HEK293T (cell line): Measurements from ENCODE around the gene OR56A1.

ENCODE experiments used
- ARNT ChIP-seq: fragments of 450-650 bp; IDR thresholded peaks from 2 replicates; pipeline ENCODE4 v1.6.1; 2017; ENCODE audit warnings: mild to moderate bottlenecking
- BHLHE40 ChIP-seq: fragments of 450-650 bp; IDR thresholded peaks from 2 replicates; pipeline ENCODE4 v1.6.1; 2016; ENCODE audit warnings: mild to moderate bottlenecking, moderate library complexity, borderline replicate concordance
- CTBP1 ChIP-seq: fragments of 450-650 bp; IDR thresholded peaks from 2 replicates; pipeline ENCODE4 v1.6.1; 2016; ENCODE audit warnings: borderline replicate concordance
- ELF4 ChIP-seq: fragments of 450-650 bp; IDR thresholded peaks from 2 replicates; pipeline ENCODE4 v1.6.1; 2017; ENCODE audit warnings: antibody characterized with exemption
- FOXK2 ChIP-seq: fragments of 450-650 bp; IDR thresholded peaks from 2 replicates; pipeline ENCODE4 v1.6.1; 2016; ENCODE audit warnings: mild to moderate bottlenecking
- HDGF ChIP-seq: fragments of 450-650 bp; IDR thresholded peaks from 2 replicates; pipeline ENCODE4 v1.6.1; 2017; ENCODE audit warnings: antibody characterized with exemption, borderline replicate concordance
- L3MBTL2 ChIP-seq: fragments of 450-650 bp; conservative IDR thresholded peaks from 2 replicates; pipeline ENCODE4 v1.6.1; 2016; ENCODE audit warnings: mild to moderate bottlenecking
- LEF1 ChIP-seq: fragments of 450-650 bp; IDR thresholded peaks from 2 replicates; pipeline ENCODE4 v1.6.1; 2017; ENCODE audit warnings: mild to moderate bottlenecking, borderline replicate concordance
- NFRKB ChIP-seq: fragments of 450-650 bp; IDR thresholded peaks from 2 replicates; pipeline ENCODE4 v1.6.1; 2016; ENCODE audit warnings: mild to moderate bottlenecking, moderate library complexity
- SP1 ChIP-seq: fragments of 450-650 bp; IDR thresholded peaks from 2 replicates; pipeline ENCODE4 v1.6.1; 2017
- SUZ12 ChIP-seq: fragments of 450-650 bp; IDR thresholded peaks from 2 replicates; pipeline ENCODE4 v1.6.1; 2016; ENCODE audit warnings: mild to moderate bottlenecking
- TARDBP ChIP-seq: fragments of 450-650 bp; IDR thresholded peaks from 2 replicates; pipeline ENCODE4 v1.6.1; 2016
- ZNF384 ChIP-seq: fragments of 450-650 bp; IDR thresholded peaks from 2 replicates; pipeline ENCODE4 v1.6.1; 2016
- TF ChIP-seq, protein P1 (sequence below): fragments of 450-650 bp; IDR thresholded peaks from 2 replicates; pipeline ENCODE4 v1.6.1; 2016

DNA sequence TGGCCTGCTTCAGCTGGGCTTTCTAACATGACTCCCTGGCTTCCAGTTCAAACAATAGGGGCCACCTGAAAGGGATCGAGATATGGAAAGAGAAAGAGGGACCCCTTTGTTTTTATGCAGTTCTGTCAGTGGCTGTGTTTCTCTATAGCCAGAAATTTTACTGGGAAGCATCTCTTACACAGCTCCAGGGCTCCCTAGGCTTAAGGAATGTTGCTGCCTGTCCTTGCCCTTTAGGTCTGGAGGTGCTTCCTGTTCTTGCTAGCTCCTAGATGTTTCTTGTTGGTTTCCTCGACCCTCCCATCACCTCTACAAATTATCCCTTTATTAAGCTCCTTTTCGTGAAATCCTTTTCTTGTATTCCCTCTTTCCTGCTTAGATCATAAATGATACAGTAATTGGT is 21.8 kb upstream of the OR56A1 start:
- TF ChIP-seq FOXK2 (no peak), L3MBTL2 (no peak), LEF1 (no peak), ELF4 (no peak), CTBP1 (no peak), ZNF384 (no peak), TARDBP (no peak), BHLHE40 (no peak), NFRKB (no peak), ARNT (no peak), HDGF (no peak), SP1 (no peak), SUZ12 (no peak)
- TF ChIP-seq, protein P1, sequence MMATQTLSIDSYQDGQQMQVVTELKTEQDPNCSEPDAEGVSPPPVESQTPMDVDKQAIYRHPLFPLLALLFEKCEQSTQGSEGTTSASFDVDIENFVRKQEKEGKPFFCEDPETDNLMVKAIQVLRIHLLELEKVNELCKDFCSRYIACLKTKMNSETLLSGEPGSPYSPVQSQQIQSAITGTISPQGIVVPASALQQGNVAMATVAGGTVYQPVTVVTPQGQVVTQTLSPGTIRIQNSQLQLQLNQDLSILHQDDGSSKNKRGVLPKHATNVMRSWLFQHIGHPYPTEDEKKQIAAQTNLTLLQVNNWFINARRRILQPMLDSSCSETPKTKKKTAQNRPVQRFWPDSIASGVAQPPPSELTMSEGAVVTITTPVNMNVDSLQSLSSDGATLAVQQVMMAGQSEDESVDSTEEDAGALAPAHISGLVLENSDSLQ: no peak
